ACHN (cell line): ENCODE measurements around the gene TM2D1.
"Not testable (repeated sequence)": the region's sequence is repeated elsewhere in the genome, so short reads cannot be mapped to it uniquely, and the experiment has no call there.

Source experiments
- DNase-seq: peaks from one replicate; pipeline ENCODE4 v3.0.0-alpha.2; 2015
- in situ Hi-C: cut with HindIII; loops from 2 replicates; pipeline ENCODE4 v1.10.0; 2017; ENCODE audit warnings: low sequenced_read_pairs, low pct_ligation_motif_present, low pct_unique_long_range_greater_than_20kb

Gene TM2D1

DNA sequence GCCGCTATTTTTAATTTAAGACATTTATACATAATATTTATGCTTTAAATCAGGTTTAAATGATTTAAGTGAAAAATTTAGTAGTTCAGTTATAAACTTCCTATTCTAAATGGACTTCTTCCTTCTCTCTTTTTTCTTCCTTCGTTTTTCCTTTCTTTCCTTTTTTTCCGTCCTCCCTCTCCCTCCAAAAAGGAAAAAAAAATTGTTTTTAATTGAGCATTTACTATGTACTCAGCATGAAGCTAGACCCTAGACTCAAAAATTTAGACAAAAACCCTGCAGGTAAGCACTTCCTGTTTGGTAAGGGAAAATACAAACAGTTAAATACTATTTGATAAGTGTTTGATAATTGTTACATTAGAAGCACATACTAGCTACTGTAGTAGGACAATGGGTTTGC, 2.6 kb upstream of the TM2D1 start:
- no peak for DNase-seq
- in situ Hi-C loops: no loop called here

DNA sequence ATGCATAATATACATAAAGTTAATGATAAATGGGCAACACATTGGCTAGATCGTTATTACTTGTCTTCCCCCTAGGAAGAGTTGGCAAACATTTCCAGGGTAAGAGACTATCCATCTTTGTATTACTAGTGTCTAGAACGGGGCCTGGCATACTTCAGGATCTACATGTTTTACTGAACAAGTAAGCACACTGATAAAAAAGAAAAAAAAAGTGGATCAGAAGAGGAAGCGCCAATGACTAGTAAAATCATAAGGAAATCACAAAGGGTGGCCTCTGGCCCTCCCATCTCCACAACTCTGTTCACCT, 482 bp downstream of the TM2D1 start:
- in situ Hi-C loops: no loop called here
- DNase-seq: peak; percentile 30

DNA sequence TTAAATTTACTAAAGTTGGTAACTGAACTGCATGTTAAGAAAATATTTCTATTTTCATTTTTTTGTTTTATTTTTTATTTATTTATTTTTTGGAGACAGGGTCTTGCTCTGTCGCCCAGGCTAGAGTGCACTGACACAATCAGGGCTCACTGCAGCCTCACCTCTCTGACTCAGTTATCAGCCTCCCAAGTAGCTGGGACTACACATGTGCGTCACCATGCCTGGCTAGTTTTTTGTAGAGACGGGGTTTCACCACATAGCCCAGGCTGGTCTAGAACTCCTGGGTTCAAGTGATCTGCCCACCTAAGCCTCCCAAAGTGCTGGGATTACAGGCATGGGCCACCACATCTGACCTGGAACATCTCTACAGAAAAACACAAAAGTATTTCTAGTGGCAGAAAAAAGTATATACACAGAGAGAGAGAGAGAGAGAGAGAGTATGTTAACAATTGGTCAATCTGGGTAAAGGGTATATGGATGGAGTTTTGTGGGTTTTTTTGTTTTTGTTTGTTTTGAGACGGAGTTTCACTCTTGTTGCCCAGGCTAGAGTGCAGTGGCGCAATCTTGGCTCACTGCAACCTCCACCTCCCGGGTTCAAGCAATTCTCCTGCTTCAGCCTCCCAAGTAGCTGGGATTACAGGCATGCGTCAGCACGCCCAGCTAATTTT, 5.8 kb downstream of the TM2D1 start:
- in situ Hi-C loops, DNase-seq: not testable (repeated sequence)

DNA sequence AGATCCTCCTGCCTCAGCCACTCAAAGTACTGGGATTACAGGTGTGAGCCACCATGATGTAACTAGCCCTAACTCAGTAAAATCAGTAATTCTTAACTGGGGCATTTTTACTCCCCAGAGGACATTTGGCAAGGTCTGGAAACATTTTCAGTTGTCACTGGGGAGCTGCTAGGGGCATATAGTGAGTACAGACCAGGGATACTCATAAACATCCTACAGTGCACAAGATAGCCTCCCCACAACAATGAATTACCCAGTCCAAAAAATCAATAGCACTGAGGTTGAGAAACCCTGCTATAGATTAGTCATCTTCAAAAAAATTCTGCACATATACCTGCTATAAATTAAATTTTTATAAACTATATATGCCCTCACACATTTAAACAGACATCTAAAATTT, 13.0 kb downstream of the TM2D1 start:
- in situ Hi-C loops: no loop called here
- no peak for DNase-seq

DNA sequence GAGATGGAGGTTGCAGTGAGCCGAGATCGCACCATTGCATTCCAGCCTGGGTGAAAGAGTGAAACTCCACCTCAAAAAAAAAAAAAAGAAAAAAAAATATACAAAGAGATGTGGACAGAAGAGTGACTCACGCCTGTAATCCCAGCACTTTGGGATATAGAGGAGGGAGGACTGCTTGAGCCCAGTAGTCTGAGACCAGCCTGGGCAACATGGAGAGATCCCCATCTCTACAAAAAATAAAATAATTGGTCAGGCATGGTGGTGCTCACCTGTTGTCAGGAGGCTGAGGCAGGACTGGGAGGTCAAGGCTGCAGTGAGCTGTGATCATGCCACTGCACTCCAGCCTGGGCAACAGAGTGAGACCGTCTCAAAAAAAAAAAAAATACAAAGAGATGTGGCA, 13.7 kb downstream of the TM2D1 start:
- in situ Hi-C loops: not testable (repeated sequence)
- peak; percentile 15 for DNase-seq

DNA sequence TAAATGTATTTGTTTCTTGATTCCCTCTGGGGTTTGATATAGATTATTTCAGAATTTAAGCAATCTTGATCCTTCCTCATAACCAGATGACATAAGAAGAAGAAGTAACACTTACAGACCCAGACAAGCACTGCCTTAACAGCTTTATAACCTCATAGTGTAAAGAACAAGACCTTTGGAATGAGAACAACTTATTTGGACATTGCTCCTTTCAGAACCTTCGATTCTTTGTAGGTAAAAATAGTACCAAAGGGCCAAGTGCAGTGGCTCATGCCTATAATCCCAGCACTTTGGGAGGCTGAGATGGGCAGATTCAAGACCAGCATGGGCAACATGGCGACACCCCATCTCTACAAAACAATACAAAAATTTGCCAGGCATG, 15.0 kb downstream of the TM2D1 start:
- in situ Hi-C loops: no loop called here
- DNase-seq: no peak

DNA sequence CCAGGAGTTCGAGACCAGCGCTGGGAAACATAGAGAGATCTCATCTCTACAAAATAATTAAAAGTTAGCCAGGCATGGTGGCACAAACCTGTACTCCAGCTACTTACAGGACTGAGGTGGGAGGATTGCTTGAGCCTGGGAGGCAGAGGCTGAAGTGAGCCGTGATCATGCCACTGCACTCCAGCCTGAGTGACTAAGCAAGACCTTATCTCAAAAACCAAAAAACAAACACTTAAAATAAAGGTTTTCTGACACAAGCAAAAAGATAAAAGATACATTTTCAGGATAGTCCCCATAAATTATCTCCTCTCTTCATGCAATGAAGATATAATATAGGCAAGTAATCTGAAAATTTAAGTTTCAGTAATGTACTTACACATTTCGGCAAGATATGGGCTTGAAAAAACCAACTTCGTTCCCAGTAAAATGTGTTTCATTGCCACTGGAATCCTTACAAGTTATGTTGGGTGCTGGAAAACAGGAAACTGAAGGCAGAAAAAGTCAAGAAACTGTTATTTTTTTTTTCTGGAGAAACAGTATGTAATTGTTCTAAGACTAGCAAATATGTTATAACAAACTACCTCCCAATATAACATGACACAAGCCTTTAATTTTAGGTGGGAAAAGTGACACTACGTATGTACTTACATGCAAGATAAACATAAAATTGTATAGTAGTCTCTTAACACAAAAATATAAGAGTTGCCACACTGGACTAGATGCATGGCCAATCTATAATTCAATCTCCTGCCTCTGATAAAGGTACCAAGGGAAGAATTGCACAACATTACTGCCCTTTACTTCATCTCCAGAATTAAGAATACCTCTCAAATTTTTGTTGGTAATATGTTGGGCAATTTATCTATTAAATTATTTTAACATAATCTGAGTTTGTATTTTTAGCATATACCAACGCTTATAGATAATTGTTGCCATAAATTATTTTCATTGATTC, 15.7 kb downstream of the TM2D1 start:
- in situ Hi-C loops: no loop called here
- no peak for DNase-seq

DNA sequence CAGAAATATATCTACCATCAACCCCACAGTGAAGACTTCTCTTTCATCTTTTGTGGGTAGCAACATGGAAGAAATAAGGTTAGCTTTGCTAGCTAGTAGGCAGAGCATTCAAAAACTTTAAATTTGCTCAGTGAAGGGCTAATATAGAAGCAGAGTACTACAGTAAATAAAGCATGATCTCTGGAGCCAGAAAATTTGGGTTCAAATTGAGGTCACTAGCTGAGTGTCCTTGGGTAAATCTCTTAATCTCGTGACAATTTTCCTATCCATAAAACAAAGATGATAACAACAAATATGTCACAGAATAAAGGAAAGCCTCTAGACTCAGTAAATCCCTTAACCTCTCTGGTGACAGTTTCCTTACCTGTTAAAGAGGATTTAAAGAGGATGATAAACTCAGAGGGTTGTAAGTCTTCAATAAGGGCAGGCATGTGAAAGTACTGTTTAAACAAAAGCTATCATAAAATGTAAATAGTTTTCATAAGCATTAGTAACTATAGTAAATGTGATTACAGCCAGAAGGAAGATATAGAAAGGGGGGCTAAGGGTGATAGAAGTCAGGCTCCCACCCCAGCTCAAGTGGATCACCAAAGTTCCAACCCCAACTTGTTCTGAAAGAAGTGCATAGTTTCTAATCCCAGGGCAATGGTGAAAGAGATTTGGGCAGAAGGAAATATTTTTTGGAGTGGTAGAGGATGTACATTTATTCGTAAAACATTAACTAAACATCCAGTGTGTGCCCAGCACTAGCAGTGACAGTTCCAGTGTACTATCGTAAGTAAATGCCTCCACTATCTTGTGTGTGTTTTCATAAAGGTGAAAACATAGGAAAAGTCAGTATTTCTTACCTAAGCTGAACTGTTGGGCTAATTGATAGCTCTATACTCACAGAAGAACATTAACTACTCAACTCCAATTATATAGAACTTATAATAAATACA, 24.8 kb downstream of the TM2D1 start:
- in situ Hi-C loops: no loop called here
- no peak for DNase-seq

DNA sequence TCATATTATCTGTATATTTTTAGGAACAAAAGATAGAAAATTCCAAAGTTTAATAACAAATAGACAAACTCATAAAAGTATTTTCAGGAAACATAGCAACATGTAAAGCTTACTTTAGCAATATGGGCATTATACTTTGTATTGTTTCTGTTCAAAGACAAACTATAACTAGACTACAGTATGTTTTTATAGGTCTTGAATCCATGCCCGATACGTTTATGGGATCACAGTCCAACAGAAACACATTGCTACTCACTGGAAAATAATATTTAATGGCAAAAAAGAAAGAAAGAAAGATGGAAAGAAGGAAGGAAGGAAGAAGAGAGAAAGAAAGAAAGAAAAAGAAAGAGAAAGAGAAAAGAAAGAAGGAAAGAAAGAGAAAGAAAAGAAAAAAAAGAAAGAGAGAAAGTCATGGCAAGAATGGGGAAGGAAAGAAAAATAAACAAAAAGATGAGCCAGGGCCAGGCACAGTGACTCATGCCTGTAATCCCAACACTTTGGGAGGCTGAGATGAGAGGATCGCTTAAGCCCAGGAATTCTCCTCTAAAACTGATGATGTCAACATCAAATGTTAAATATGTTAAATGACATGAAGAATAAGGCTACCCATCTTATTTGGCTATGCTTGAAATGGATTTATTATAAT, 32.7 kb downstream of the TM2D1 start:
- in situ Hi-C loops: no loop called here
- peak; percentile 8 for DNase-seq

DNA sequence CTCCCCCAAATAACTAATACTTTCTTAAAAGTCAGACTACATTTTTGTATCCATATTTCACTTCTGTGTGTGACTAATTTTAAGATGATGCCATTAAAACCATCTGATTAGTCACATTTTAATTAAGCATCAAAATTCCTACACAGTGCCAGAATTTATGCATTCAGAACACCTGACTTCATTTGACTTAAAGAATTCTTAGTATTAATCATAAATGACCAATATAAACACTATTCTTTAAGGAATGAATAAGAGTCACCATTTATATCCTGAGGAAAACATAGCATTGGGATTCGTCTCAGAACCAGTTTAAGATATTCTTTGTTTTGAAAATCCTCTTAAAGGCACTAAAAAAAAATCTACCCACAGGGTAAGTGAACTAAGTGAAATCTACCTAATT, 37.0 kb downstream of the TM2D1 start:
- no peak for DNase-seq

DNA sequence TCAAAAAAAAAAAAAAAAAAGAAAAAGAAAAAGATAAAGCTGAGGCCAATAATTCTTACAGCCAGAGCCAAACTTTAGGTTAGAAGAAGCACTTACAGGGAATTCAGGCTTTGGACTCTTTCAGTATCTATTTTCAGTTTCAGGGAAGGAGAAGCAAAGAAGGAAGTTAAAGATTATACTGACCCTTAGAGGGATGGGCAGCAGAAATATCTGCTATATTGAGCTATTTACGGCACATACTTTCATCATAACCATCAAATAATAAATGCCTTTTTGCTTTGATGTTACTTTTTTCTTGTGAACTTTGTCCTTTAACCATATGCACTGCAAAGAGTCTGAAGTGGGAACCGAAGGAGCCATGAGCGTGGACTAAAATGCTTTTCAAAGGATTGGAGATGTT, 42.0 kb downstream of the TM2D1 start:
- DNase-seq: no peak
- in situ Hi-C loops: no loop called here

More for the DNA sequence above, 37.0 kb downstream of the TM2D1 start:
- in situ Hi-C loops: no loop called here

DNA sequence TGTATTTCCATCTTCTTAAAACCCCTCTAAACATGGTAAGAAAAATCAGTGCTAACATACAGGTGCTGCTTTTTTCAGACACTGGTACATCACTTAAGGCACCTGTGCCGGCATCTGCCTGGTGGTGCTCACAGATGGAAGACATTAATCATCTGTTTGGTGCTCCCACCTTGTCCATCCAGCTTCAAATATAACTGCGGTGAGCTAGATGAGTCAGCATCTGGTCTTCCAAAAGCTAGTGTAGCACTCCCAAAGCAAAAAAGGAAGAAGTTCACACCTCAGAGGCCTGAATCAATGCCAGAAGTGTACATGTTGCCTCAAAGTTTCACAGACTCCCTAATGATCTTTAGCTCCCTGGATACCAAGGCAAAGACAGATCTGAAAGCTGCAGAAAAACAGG, 44.4 kb downstream of the TM2D1 start:
- in situ Hi-C loops: no loop called here
- no peak for DNase-seq

DNA sequence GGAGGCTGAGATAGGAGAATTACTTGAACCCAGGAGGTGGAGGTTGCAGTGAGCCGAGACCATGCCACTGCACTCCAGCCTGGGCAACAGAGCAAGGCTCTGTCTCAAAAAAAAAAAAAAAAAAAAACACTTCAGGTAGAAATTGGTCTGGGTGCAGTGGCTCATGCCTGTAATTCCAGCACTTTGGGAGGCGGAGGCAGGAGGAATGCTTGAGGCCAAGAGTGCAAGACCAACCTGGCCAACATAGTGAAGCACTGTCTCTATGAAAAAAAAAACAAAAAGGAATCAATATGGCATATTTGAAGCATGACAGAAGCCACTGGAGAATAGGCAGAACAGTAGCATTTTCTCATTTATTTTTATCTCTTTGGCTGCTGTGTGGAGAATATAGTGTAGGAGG, 48.1 kb downstream of the TM2D1 start:
- in situ Hi-C loops, DNase-seq: not testable (repeated sequence)

DNA sequence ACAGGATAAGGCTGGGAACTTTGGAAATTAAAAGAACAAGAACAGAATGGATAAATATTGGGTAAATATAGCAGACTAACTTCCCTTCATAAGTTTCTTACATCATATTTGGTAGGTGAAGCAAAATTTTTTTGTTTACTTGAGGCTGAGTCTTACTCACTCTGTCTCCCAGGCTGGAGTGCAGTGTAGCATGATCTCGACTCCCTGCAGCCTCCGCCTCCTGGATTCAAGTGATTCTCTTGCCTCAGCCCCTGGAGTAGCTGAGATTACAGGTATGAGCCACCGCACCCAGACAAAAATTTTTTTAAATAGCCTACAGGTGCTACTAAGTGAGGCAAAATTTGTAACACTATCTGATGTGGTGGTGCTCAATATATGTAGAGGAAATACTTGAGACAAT, 50.7 kb downstream of the TM2D1 start:
- no peak for DNase-seq
- in situ Hi-C loops: no loop called here

DNA sequence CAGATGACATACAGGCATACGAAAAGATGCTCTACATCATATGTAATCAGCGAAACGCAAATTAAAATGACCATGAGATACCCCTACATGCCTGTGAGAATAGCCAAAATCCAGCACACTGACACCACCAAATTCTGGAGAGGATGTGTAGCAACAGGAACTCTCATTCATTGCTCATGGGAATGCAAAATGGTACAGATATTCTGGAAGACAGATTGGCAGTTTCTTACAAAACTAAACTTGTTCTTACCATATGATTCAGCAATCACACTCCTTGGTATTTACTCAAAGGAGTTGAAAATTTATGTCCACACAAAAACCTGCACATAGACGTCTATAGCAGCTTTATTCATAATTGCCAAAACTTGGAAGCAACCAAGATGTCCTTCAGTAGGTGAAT, 52.6 kb downstream of the TM2D1 start:
- in situ Hi-C loops: no loop called here
- DNase-seq: no peak

DNA sequence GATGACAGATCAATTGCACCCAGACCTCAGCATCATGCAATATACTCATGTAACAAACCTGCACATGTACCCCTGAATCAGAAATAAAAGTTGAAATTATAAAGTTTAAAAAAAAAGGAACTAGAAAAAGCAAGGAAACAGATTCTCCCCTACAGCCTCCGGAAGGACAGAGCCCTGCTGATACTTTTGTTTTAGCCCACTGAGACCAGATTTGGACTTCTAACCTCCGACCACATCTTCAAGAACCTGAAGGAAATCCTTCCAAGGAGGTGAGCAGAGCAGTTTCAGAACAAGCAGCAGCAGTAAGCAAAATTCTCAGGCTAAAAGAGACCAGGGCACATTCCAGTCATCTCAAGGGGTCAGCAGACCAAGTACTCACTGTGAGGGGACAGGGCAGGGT, 54.5 kb downstream of the TM2D1 start:
- no peak for DNase-seq
- in situ Hi-C loops: no loop called here

DNA sequence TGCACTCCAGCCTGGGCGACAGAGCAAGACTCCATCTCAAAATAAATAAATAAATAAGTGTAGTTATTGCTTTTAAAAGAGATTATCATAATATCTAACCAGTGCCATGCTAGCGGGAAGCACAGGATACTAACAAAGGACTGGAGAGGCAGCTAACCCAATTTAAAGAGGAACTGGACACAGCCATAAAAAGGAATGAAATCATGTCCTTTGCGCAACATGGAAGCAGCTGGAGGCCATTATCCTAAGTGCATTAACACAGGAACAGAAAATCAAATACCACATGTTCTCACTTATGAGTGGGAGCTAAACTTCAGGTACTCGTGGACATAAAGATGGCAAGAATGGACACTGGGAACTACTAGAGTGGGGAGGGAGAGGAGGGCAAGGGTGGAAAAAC, 54.9 kb downstream of the TM2D1 start:
- in situ Hi-C loops: no loop called here

DNA sequence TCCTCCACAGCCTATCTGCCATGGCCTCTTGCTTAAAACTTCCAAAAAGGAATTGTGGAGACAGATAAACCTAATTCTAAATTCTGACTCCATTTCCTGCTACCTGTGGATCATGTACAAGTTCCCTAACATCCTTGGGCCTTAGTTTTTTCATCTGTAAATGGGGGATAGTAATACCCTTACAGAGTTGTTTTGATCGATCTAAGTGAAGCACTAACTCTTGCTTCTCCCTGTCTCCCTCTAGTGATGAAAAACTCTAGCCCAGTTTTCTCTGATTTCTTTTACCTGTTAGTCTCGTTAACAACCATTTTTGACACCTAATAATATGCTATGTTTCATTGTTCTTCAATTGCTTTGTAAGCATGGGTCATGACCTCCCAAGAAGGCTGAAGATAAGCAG, 65.9 kb downstream of the TM2D1 start:
- DNase-seq: no peak
- in situ Hi-C loops: no loop called here

More for the DNA sequence above, 54.9 kb downstream of the TM2D1 start:
- no peak for DNase-seq

DNA sequence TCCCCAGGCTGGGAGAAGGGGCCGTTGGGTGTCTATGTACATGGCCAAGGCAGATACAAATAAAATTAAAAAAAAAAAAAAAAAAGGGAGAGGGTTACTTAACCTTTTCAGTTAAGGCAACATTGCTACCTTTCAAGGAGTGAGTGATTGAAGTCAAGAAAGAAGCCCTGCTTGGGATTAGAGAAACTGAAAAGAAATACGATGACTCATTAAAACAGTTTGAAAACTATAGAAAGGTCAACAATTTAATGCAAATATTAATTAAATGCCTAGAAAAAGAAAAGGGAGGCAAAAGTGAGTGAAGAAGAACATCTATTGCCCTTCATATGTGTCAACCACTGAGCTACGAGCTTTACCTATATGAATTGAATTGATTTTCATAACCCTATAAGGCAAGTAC, 69.5 kb downstream of the TM2D1 start:
- in situ Hi-C loops: no loop called here
- no peak for DNase-seq
